H1 (cell line): ENCODE measurements around the gene CASTOR1. TPM values are rescaled to one million over a fixed set of nuclear protein-coding genes. Genes with fewer than 3 reads are reported as not detected.

Experiments
- ASH2L ChIP-seq: fragments of 200-600, 300-600 bp; sonication (generic); IDR thresholded peaks from one replicate; pipeline ENCODE4 v1.7.1; 2017; ENCODE audit warnings: low read length
- POU5F1 ChIP-seq: IDR thresholded peaks from 2 replicates; pipeline ENCODE4 v1.6.1; 2011; ENCODE audit warnings: low read depth, mild to moderate bottlenecking, low read length, moderate library complexity
- SP2 ChIP-seq: IDR thresholded peaks from 2 replicates; pipeline ENCODE4 v1.6.1; 2012; ENCODE audit warnings: mild to moderate bottlenecking, low read length, inconsistent platforms
- polyA plus RNA-seq, 7 experiments: library from polyadenylated mRNA; depleted of rRNA in 3 of 7; stranded (reverse) in 5 of 7; unstranded in 2 of 7; fragments of >200 nt in 5 of 7; fragments of 200-250 nt in 2 of 7; gene quantifications; 1 replicate in 5 of 7; 2 replicates in 1 of 7; 4 replicates in 1 of 7; pipeline versions ENCODE4 v1.2.1 to v1.2.3, GENCODE V29; 2011 to 2013; ENCODE audit warnings: missing spikeins in 2 of 7, mixed read lengths in 2 of 7
- total RNA-seq: library from RNA; stranded (reverse); fragmentation: NEBNext Ultra II Directional; extraction: Animal tissue kit (Norgen Biotek cat#: 25700); gene quantifications from 2 replicates; pipeline ENCODE4 v1.2.1, GENCODE V29; 2021

Gene CASTOR1
- total and polyA plus RNA-seq, 2 of the 8 experiments (the other 6 are each of a cell fraction or from before 2014, with no cell fraction given), result 10.3 to 36.0 TPM

DNA sequence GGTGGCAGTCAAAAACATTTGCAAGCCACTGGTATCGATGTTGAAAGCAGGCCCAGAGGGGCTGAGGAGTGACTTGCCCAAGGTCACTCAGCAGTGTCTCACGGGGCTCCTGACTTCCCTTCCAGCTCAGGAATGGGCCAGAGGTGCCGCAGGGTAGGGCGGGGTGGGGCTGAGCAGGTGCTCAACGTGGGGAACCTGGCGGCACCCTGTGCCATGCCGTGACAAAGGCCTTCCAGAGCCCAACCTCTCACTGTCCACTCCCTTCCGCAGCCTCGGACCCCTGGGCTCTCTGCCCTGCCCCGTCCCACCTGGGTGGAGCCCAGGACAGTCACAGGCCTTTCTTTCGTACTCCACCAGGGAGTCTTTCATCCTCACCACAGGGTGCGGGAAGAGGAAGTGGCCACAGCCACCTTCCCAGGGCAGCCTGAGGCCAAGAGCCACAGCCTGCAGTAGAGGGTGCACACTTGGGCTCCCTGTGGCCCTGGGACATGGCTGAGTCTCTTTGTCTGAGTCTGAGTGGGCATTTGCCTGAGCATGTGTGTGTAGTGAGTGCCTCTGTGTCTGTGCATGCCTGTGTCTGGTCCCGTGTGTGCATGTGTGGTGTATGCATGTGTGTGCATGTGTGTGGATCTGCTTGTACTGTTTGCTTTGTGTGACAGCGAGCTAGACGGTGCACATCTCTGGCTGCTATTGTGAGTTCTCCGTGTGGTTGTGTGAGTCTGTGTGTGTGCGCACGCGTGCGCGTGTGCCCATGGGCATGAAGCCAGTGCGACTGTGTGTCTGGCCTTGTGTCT lies 36.7 kb downstream of the CASTOR1 start (continued):
- no peak for TF ChIP-seq ASH2L
- TF ChIP-seq SP2, result no peak
- no peak for TF ChIP-seq POU5F1
- TF ChIP-seq, all 59 proteins: peak for 0
